Loucy (cell line): ENCODE measurements around the gene PLK3.

Experiments
- H2AFZ ChIP-seq: fragments of 200-600 bp; sonication (generic); 2 replicates; pipeline ENCODE4 v1.6.0; 2016; ENCODE audit warnings: antibody characterized with exemption, mild to moderate bottlenecking, low read length, moderate library complexity
- H3F3A ChIP-seq: fragments of 200-600 bp; 2 replicates; pipeline ENCODE4 v1.6.0; 2016; ENCODE audit warnings: antibody characterized with exemption, low read depth, mild to moderate bottlenecking
- H3K27me3 ChIP-seq: fragments of 200-600 bp; sonication (generic); 2 replicates; pipeline ENCODE4 v1.6.1; 2014; ENCODE audit warnings: low read length, mild to moderate bottlenecking; ENCODE audit not compliant: insufficient read depth, poor library complexity, severe bottlenecking
- H3K36me3 ChIP-seq: fragments of 200-600 bp; sonication (generic); 2 replicates; pipeline ENCODE4 v1.6.1; 2016; ENCODE audit warnings: low read length; ENCODE audit not compliant: insufficient read depth
- H3K4me1 ChIP-seq: fragments of 200-600 bp; sonication (generic); 2 replicates; pipeline ENCODE4 v1.5.1; 2014; ENCODE audit warnings: low read length, mild to moderate bottlenecking; ENCODE audit not compliant: insufficient read depth, poor library complexity, severe bottlenecking
- H3K4me2 ChIP-seq: fragments of 200-600 bp; sonication (generic); 2 replicates; pipeline ENCODE4 v1.6.0; 2014; ENCODE audit warnings: antibody characterized with exemption, low read length, low read depth, mild to moderate bottlenecking; ENCODE audit not compliant: poor library complexity, severe bottlenecking
- H3K4me3 ChIP-seq: fragments of 200-600 bp; sonication (generic); 2 replicates; pipeline ENCODE4 v1.5.1; 2014; ENCODE audit warnings: low read length, mild to moderate bottlenecking, mixed read lengths; ENCODE audit not compliant: poor library complexity, severe bottlenecking
- H3K79me2 ChIP-seq: fragments of 200-600 bp; sonication (generic); 2 replicates; pipeline ENCODE4 v1.6.1; 2014; ENCODE audit warnings: low read length; ENCODE audit not compliant: insufficient read depth
- H3K9ac ChIP-seq: fragments of 200-600 bp; sonication (generic); 2 replicates; pipeline ENCODE4 v1.6.0; 2014; ENCODE audit warnings: mild to moderate bottlenecking, low read depth, low read length, moderate library complexity; ENCODE audit not compliant: poor library complexity, severe bottlenecking
- H3K9me2 ChIP-seq: fragments of 200-600 bp; sonication (generic); replicated peaks from 2 replicates; pipeline ENCODE4 v1.6.1; 2016; ENCODE audit warnings: low read depth, low read length, mixed read lengths
- H3K9me3 ChIP-seq: fragments of 200-600 bp; sonication (generic); 2 replicates; pipeline ENCODE4 v1.6.1; 2014; ENCODE audit warnings: mild to moderate bottlenecking, antibody characterized with exemption, low read length, low read depth; ENCODE audit not compliant: insufficient read depth
- H4K20me1 ChIP-seq: fragments of 200-600 bp; sonication (generic); 2 replicates; pipeline ENCODE4 v1.6.0; 2014; ENCODE audit warnings: antibody characterized with exemption, low read length, mild to moderate bottlenecking; ENCODE audit not compliant: insufficient read depth, poor library complexity, severe bottlenecking
- CTCF ChIP-seq: fragments of 200-600 bp; sonication (generic); conservative IDR thresholded peaks from 2 replicates; pipeline ENCODE4 v1.5.1; 2014; ENCODE audit warnings: mild to moderate bottlenecking, antibody characterized with exemption, low read length
- EZH2phosphoT487 ChIP-seq: fragments of 200-600 bp; IDR thresholded peaks from 2 replicates; pipeline ENCODE4 v1.6.1; 2018; ENCODE audit warnings: antibody characterized with exemption, mild to moderate bottlenecking, moderate library complexity, borderline replicate concordance

Gene PLK3

GRCh38 chr1:44849575-44850132 lies 49.5 kb downstream of the PLK3 start:
- H3K9ac ChIP-seq: no peak overlapping the region
- H3K9me2 ChIP-seq: no peaks in the 10 kb centered on the region
- no peaks in the 10 kb centered on the region for H3K9me3 ChIP-seq
- H3K4me1 ChIP-seq: no peaks in the 10 kb centered on the region
- TF ChIP-seq EZH2phosphoT487 (no peak), CTCF (no peak)
- H3K36me3 ChIP-seq: no peaks in the 10 kb centered on the region; the same call in 1 of the 2 replicates
- H3K79me2 ChIP-seq: no peaks in the 10 kb centered on the region
- H4K20me1 ChIP-seq: no peaks in the 10 kb centered on the region
- no peak overlapping the region for H2AFZ ChIP-seq
- no peak overlapping the region for H3K4me3 ChIP-seq
- H3F3A ChIP-seq: no peaks in the 10 kb centered on the region
- H3K4me2 ChIP-seq: no peak overlapping the region
- no peaks in the 10 kb centered on the region for H3K27me3 ChIP-seq

GRCh38 chr1:44851308-44851707 lies 51.1 kb downstream of the PLK3 start:
- Histone ChIP-seq H3K4me3 (no peak overlapping the region), H3K9me3 (no peaks in the 10 kb centered on the region), H3F3A (no peaks in the 10 kb centered on the region), H4K20me1 (no peaks in the 10 kb centered on the region), H3K36me3 (no peaks in the 10 kb centered on the region; the same call in 1 of the 2 replicates), H3K9me2 (no peaks in the 10 kb centered on the region), H2AFZ (no peak overlapping the region), H3K9ac (no peak overlapping the region), H3K4me1 (no peaks in the 10 kb centered on the region), H3K79me2 (no peaks in the 10 kb centered on the region), H3K4me2 (no peak overlapping the region), H3K27me3 (no peaks in the 10 kb centered on the region)
- TF ChIP-seq EZH2phosphoT487: no peak
- no peak for TF ChIP-seq CTCF

- no peaks in the 10 kb centered on the region for H3F3A ChIP-seq
- H3K9me2 ChIP-seq: no peaks in the 10 kb centered on the region
- no peaks in the 10 kb centered on the region for H3K27me3 ChIP-seq
- H3K4me1 ChIP-seq: no peaks in the 10 kb centered on the region
- no peaks in the 10 kb centered on the region for H3K9me3 ChIP-seq
- no peaks in the 10 kb centered on the region for H4K20me1 ChIP-seq
- no peaks in the 10 kb centered on the region for H3K79me2 ChIP-seq
- H2AFZ ChIP-seq: no peak overlapping the region
- no peak overlapping the region for H3K9ac ChIP-seq
- no peak overlapping the region for H3K4me3 ChIP-seq
- TF ChIP-seq EZH2phosphoT487 (no peak), CTCF (no peak)
- no peaks in the 10 kb centered on the region; the same call in 1 of the 2 replicates for H3K36me3 ChIP-seq
- H3K4me2 ChIP-seq: no peak overlapping the region
Observed at GRCh38 chr1:44853201-44853600, 53.0 kb downstream of the PLK3 start.
